ENCODE results near the gene ATP5IF1. TPM values are rescaled to one million over a fixed set of nuclear protein-coding genes. Genes with fewer than 3 reads are reported as not detected.

ATP5IF1 gene
- total and polyA plus RNA-seq, 2 donors (not counting 1 experiment from before 2014, with no cell fraction given) = 88.1 to 128 TPM

DNA sequence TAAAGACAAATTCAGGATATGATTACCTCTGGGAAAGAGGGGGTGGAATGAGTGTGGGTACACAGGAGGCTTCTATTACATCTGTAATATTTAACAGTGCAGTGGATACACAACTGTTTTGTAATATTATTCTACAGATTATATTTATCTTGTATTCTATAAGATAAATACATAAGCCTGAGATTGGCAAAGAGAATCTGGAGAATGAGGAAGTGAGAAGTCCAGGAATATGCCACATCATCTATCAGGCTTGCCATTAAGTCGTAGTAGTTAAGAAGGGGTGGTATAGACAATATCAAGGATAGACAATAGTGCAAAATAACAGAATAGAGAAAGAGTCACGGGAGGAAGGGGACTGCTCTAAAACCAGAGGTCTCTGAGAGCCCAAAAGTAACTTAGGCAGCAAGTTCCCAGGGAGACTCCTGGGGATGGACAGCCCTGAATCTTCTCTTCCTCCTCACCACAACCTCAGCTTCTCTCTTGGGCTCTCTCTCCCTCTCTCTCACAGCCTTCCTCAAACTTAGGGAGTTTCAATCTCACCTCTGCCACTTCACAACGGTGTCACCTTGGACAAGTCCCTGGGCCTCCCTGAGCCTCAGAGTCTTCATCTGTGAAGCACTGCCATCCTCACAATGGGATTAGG lies 45.5 kb upstream of the ATP5IF1 start:
- Histone ChIP-seq H3K4me3 (ENCODE audit: control extremely low read depth in 1 of 5, extremely low read depth in 1 of 5, insufficient read depth in 1 of 5, low read depth in 2 of 5, low read length in 4 of 5) (no peak overlapping the region), H3K79me2 (ENCODE audit: control insufficient read depth, insufficient read depth, low read length) (no peaks in the 10 kb centered on the region), H2AFZ (ENCODE audit: insufficient read depth, low read depth, low read length, poor library complexity, severe bottlenecking) (no peak overlapping the region), H3K36me3 (replicated peaks in 1 of 2; ENCODE audit: control extremely low read depth in 1 of 2, control insufficient read depth in 1 of 2, extremely low read depth in 1 of 2, insufficient read depth in 2 of 2, low read length in 1 of 2) (peaks cover 0 to 2% of the 10 kb centered on the region in 2 experiments), H4K20me1 (ENCODE audit: control insufficient read depth, insufficient read depth, low read length, poor library complexity, severe bottlenecking) (no peaks in the 10 kb centered on the region), H3K4me2 (replicated peaks; ENCODE audit: low read depth, low read length, poor library complexity, severe bottlenecking) (no peak overlapping the region), H3K27me3 (replicated peaks in 1 of 4; ENCODE audit: control extremely low read depth in 1 of 4, control insufficient read depth in 3 of 4, insufficient read depth in 4 of 4, low read length in 3 of 4) (no peaks in the 10 kb centered on the region), H3K9me3 (ENCODE audit: control extremely low read depth in 1 of 3, control insufficient read depth in 2 of 3, insufficient read depth in 1 of 3, low read length in 2 of 3) (no peaks in the 10 kb centered on the region), H3K27ac (ENCODE audit: low read length in 2 of 2) (no peak overlapping the region), H3K4me1 (ENCODE audit: control insufficient read depth in 2 of 2, insufficient read depth in 2 of 2, low read length in 2 of 2) (no peaks in the 10 kb centered on the region), H3K9ac (ENCODE audit: low read length) (no peak overlapping the region)
- intact Hi-C loops (cut with micrococcal nuclease) = no loop called here
- Mint-ChIP-seq H3K4me3 (no peak overlapping the region), H3K9me3 (ENCODE audit: insufficient read depth) (no peaks in the 10 kb centered on the region), H3K4me1 (no peaks in the 10 kb centered on the region), H3K27ac (no peak overlapping the region), H3K27me3 (no peaks in the 10 kb centered on the region)
- CTCF ChIA-PET = interaction anchor here (1.0 kb wide), 1 partner anchor 18 kb away, joined by 3 read pairs; no protein-coding TSS in a partner anchor
- 48% methylated on average over 3 of the region's 3 CpGs for WGBS (ENCODE audit: insufficient coverage)
- no peak for TF ChIP-seq CTCF (IDR thresholded peaks at IDR 0.05)
- TF ChIP-seq EZH2 (IDR thresholded peaks at IDR 0.05; ENCODE audit: borderline replicate concordance, insufficient read depth, low read depth, low read length, poor library complexity, severe bottlenecking) = no peak
- POLR2A ChIA-PET = no interaction called here
- ATAC-seq (ENCODE audit: low read depth) (no peak), DNase-seq (no peak)

DNA sequence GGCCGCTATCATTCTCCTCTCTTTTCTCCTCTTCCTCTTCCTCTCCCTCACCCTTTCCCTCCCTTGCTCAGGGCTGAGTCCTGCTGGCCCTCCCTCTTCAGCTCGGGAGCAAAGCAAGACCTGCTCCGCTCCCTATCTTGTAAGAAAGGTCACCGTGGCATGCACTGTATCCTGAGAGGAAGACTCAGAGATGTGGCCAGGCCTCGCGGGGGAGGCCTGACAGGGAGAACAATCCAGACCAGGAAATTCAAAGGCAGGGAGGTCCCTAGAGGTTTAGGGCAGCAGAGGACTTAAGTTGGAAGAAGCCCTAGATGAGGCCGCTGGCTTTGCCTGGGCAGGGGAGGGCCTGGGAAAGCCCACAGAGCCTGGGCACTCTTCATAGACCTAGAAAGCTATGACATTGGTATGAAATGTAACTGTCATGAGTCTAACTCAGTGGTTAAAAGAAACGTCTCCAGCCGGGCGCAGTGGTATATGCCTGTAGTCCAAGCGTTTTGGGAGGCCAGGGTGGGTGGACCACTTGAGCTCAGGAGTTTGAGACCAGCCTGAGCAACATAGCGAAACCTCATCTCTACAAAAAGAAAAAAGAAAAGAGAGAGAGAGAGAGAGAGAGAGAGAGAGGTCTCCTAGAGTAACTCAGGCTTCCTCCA lies 44.8 kb upstream of the ATP5IF1 start:
- H3K36me3 ChIP-seq (replicated peaks in 1 of 2; ENCODE audit: control extremely low read depth in 1 of 2, control insufficient read depth in 1 of 2, extremely low read depth in 1 of 2, insufficient read depth in 2 of 2, low read length in 1 of 2) = peaks cover 0 to 2% of the 10 kb centered on the region in 2 experiments
- no peak overlapping the region for H3K4me2 ChIP-seq (replicated peaks; ENCODE audit: low read depth, low read length, poor library complexity, severe bottlenecking)
- H3K4me3 ChIP-seq (ENCODE audit: control extremely low read depth in 1 of 5, extremely low read depth in 1 of 5, insufficient read depth in 1 of 5, low read depth in 2 of 5, low read length in 4 of 5) = no peak overlapping the region
- ChIA-PET CTCF (interaction anchor here (0.9 to 1.8 kb wide), 4 partner anchors 8 to 100 kb away, joined by 3 to 5 read pairs (median 4); no protein-coding TSS in a partner anchor), POLR2A (interaction anchor here (0.7 kb wide), 1 partner anchor 89 kb away, joined by 7 read pairs; no protein-coding TSS in a partner anchor)
- no peaks in the 10 kb centered on the region for H3K4me1 Mint-ChIP-seq
- no peaks in the 10 kb centered on the region for H3K79me2 ChIP-seq (ENCODE audit: control insufficient read depth, insufficient read depth, low read length)
- H3K9ac ChIP-seq (ENCODE audit: low read length) = no peak overlapping the region
- 96% methylated on average over 11 of the region's 12 CpGs for WGBS (ENCODE audit: insufficient coverage)
- ATAC-seq (ENCODE audit: low read depth) (no peak), DNase-seq (no peak)
- H4K20me1 ChIP-seq (ENCODE audit: control insufficient read depth, insufficient read depth, low read length, poor library complexity, severe bottlenecking) = no peaks in the 10 kb centered on the region
- no peaks in the 10 kb centered on the region for H3K4me1 ChIP-seq (ENCODE audit: control insufficient read depth in 2 of 2, insufficient read depth in 2 of 2, low read length in 2 of 2)
- no peaks in the 10 kb centered on the region for H3K27me3 Mint-ChIP-seq
- H3K9me3 Mint-ChIP-seq (ENCODE audit: insufficient read depth) = no peaks in the 10 kb centered on the region
- no peak overlapping the region for H3K27ac Mint-ChIP-seq
- TF ChIP-seq EZH2 (IDR thresholded peaks at IDR 0.05; ENCODE audit: borderline replicate concordance, insufficient read depth, low read depth, low read length, poor library complexity, severe bottlenecking) (no peak), CTCF (IDR thresholded peaks at IDR 0.05) (no peak)
- no peaks in the 10 kb centered on the region for H3K9me3 ChIP-seq (ENCODE audit: control extremely low read depth in 1 of 3, control insufficient read depth in 2 of 3, insufficient read depth in 1 of 3, low read length in 2 of 3)
- no peak overlapping the region for H2AFZ ChIP-seq (ENCODE audit: insufficient read depth, low read depth, low read length, poor library complexity, severe bottlenecking)
- no peak overlapping the region for H3K4me3 Mint-ChIP-seq
- no peak overlapping the region for H3K27ac ChIP-seq (ENCODE audit: low read length in 2 of 2)
- no peaks in the 10 kb centered on the region for H3K27me3 ChIP-seq (replicated peaks in 1 of 4; ENCODE audit: control extremely low read depth in 1 of 4, control insufficient read depth in 3 of 4, insufficient read depth in 4 of 4, low read length in 3 of 4)
- intact Hi-C loops (cut with micrococcal nuclease) = no loop called here
